Cardiac muscle cell (in vitro differentiated cells and primary cell): ENCODE data around the gene TTC29. TPM values are rescaled to one million over a fixed set of nuclear protein-coding genes. Genes with fewer than 3 reads are reported as not detected.

Experiments used
- DNase-seq, 2 donors: peaks; one replicate each; pipeline versions ENCODE4 v3.0.0 to v3.0.0-alpha.2; 2010 to 2017; ENCODE audit warnings: low read depth in 1 of 2, low spot score in 1 of 2
- H3K27ac ChIP-seq: fragments of 200-600 bp; sonication (generic); 2 replicates; pipeline ENCODE4 v1.5.1; 2016
- H3K27me3 ChIP-seq: fragments of 200-600 bp; sonication (generic); 2 replicates; pipeline ENCODE4 v1.6.0; 2016; ENCODE audit warnings: control low read depth
- H3K36me3 ChIP-seq: fragments of 200-600 bp; sonication (generic); 2 replicates; pipeline ENCODE4 v1.5.1; 2016; ENCODE audit warnings: control low read depth
- H3K4me1 ChIP-seq: fragments of 200-600 bp; sonication (generic); 2 replicates; pipeline ENCODE4 v1.8.1; 2017; ENCODE audit warnings: low read depth, mild to moderate bottlenecking, mixed run types
- H3K4me3 ChIP-seq: fragments of 200-600 bp; sonication (generic); 2 replicates; pipeline ENCODE4 v1.5.1; 2016; ENCODE audit warnings: mild to moderate bottlenecking
- H3K9me3 ChIP-seq: fragments of 200-600 bp; sonication (generic); 2 replicates; pipeline ENCODE4 v1.5.1; 2017; ENCODE audit warnings: low read depth, mild to moderate bottlenecking, control low read depth
- polyA plus RNA-seq: library from polyadenylated mRNA; unstranded; fragments of >200 nt; fragmentation: Nextera tagmentation; extraction: Ambion mirVana; gene quantifications from 2 replicates; pipeline ENCODE4 v1.2.1, GENCODE V29; 2016
- total RNA-seq: library from RNA; depleted of rRNA; stranded (reverse); fragments of >200 nt; gene quantifications from 2 replicates; pipeline ENCODE4 v1.2.3, GENCODE V29; 2016
- TF ChIP-seq, protein P1 (sequence below): IDR thresholded peaks from 2 replicates; pipeline ENCODE4 v1.5.1; 2012; ENCODE audit warnings: low read depth, mild to moderate bottlenecking, low read length

The TTC29 gene
- total and polyA plus RNA-seq, 2 experiments from 2014 or later = 0.09 to 0.45 TPM

DNA sequence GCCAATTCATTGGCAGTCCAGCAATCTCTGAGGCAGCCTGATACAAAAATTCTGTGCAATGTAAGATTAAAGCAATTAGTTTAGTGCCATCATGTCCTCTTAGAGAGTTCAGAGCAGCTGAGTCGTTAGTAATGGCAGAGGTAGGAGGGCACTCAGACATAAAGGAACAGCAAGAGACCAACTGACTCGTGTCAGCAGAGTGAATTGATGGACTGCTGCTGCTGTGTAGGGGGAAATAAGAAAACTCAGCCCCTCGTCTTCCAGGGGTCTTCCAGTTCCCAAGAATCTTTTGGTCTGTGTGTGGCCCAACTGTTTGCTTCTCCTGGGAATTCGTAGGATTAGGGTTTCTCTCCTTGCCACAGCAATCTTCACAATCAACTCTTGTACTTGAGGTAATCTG, 100.9 kb downstream of the TTC29 start:
- DNase-seq = no peak
- H3K4me1 ChIP-seq = no peaks in the 10 kb centered on the region

GRCh38 chr4:146842876-146843275, 102.8 kb downstream of the TTC29 start:
- no peak for DNase-seq
- no peaks in the 10 kb centered on the region for H3K4me1 ChIP-seq

More for the DNA sequence above, 100.9 kb downstream of the TTC29 start:
- no peaks in the 10 kb centered on the region for H3K27me3 ChIP-seq
- H3K36me3 ChIP-seq = no peaks in the 10 kb centered on the region
- no peak overlapping the region for H3K4me3 ChIP-seq
- no peak overlapping the region for H3K27ac ChIP-seq
- no peaks in the 10 kb centered on the region for H3K9me3 ChIP-seq
- TF ChIP-seq, protein P1, sequence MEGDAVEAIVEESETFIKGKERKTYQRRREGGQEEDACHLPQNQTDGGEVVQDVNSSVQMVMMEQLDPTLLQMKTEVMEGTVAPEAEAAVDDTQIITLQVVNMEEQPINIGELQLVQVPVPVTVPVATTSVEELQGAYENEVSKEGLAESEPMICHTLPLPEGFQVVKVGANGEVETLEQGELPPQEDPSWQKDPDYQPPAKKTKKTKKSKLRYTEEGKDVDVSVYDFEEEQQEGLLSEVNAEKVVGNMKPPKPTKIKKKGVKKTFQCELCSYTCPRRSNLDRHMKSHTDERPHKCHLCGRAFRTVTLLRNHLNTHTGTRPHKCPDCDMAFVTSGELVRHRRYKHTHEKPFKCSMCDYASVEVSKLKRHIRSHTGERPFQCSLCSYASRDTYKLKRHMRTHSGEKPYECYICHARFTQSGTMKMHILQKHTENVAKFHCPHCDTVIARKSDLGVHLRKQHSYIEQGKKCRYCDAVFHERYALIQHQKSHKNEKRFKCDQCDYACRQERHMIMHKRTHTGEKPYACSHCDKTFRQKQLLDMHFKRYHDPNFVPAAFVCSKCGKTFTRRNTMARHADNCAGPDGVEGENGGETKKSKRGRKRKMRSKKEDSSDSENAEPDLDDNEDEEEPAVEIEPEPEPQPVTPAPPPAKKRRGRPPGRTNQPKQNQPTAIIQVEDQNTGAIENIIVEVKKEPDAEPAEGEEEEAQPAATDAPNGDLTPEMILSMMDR = no peak

DNA sequence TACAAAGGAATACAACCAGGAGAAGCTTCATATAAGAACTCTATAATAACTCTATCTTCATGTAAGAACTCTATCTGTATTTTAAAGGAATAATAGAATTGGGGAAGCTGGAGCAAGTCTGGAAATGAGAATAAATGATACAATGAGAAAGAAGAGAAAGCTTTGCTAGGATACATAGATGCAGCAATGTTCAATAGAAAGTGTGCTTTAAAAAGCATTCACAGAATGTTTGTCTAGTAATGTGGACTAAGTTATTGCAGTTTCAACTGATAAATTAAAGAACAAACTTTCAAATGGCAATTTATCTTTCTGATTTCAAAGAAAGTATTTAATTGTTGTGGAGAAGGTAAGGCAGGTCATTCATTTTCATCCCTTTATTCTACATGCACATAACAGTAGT, 104.9 kb downstream of the TTC29 start:
- H3K4me1 ChIP-seq = no peaks in the 10 kb centered on the region
- no peak overlapping the region for H3K4me3 ChIP-seq
- TF ChIP-seq, protein P1 = no peak

More at GRCh38 chr4:146842876-146843275, 102.8 kb downstream of the TTC29 start:
- H3K27me3 ChIP-seq = no peaks in the 10 kb centered on the region
- TF ChIP-seq, protein P1 = no peak
- no peaks in the 10 kb centered on the region for H3K36me3 ChIP-seq
- H3K27ac ChIP-seq = no peak overlapping the region
- H3K4me3 ChIP-seq = no peak overlapping the region
- no peaks in the 10 kb centered on the region for H3K9me3 ChIP-seq

DNA sequence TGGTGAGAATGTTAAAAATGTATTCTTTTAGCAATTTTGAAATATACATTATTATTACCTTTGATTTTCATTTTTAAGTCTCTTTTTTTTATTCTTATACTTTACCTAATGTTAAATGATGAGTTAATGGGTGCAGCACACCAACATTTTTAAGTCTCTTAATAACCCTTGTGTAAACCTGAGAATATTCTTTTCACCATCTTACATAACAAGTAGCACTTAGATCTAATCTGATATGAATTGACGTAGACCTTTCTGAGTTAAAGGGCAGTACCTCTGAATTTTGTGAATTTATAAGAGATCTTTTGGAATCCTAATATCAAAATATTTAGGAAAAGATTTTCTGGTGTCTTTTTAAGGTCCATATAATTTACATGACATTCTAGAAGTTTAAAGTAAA, 110.6 kb downstream of the TTC29 start:
- DNase-seq = no peak
- H3K4me1 ChIP-seq = no peaks in the 10 kb centered on the region
- H3K27ac ChIP-seq = no peak overlapping the region
- H3K36me3 ChIP-seq = no peaks in the 10 kb centered on the region
- H3K9me3 ChIP-seq = no peaks in the 10 kb centered on the region
- no peaks in the 10 kb centered on the region for H3K27me3 ChIP-seq
- H3K4me3 ChIP-seq = no peak overlapping the region
- TF ChIP-seq, protein P1 = no peak

More for the DNA sequence above, 104.9 kb downstream of the TTC29 start:
- Histone ChIP-seq H3K36me3 (no peaks in the 10 kb centered on the region), H3K27me3 (no peaks in the 10 kb centered on the region), H3K9me3 (no peaks in the 10 kb centered on the region), H3K27ac (no peak overlapping the region)
- no peak for DNase-seq

- Histone ChIP-seq H3K9me3 (no peaks in the 10 kb centered on the region), H3K27ac (no peak overlapping the region), H3K4me3 (no peak overlapping the region), H3K36me3 (no peaks in the 10 kb centered on the region), H3K4me1 (no peaks in the 10 kb centered on the region), H3K27me3 (no peaks in the 10 kb centered on the region)
- no peak for DNase-seq
- TF ChIP-seq, protein P1 = no peak
Measured at GRCh38 chr4:146834263-146835034, 111.2 kb downstream of the TTC29 start.
